ENCODE measurements around the gene LAMA3.
A peak's percentile ranks its signal among the peaks of the same experiment; 100 is the strongest.

LAMA3 gene

GRCh38 chr18:23826850-23827620 lies 137.8 kb downstream of the LAMA3 start:
- no peak for DNase-seq

- DNase-seq = no peak
These were observed 138.4 kb downstream of the LAMA3 start for GRCh38 chr18:23827681-23828080.

GRCh38 chr18:23828426-23828825 lies 139.2 kb downstream of the LAMA3 start:
- DNase-seq = peak; percentile 45

- no peak for DNase-seq
These were observed 143.7 kb downstream of the LAMA3 start for GRCh38 chr18:23832911-23833310.

- peak; percentile 15 for DNase-seq
These were observed 144.5 kb downstream of the LAMA3 start for GRCh38 chr18:23833714-23834113.

- no peak for DNase-seq
These were observed 145.8 kb downstream of the LAMA3 start for GRCh38 chr18:23835091-23835490.

- no peak for DNase-seq
These were observed 146.3 kb downstream of the LAMA3 start for GRCh38 chr18:23835506-23835905.

- no peak for DNase-seq
These were observed 148.3 kb downstream of the LAMA3 start for GRCh38 chr18:23837591-23837990.

GRCh38 chr18:23838233-23838632 lies 149.0 kb downstream of the LAMA3 start:
- DNase-seq = no peak

- no peak for DNase-seq
These were observed 149.6 kb downstream of the LAMA3 start for GRCh38 chr18:23838801-23839366.

GRCh38 chr18:23842305-23842704 lies 153.1 kb downstream of the LAMA3 start:
- no peak for DNase-seq

- DNase-seq = no peak
These were observed 155.9 kb downstream of the LAMA3 start for GRCh38 chr18:23844991-23845680.

GRCh38 chr18:23845988-23846630 lies 156.9 kb downstream of the LAMA3 start:
- DNase-seq = no peak

- DNase-seq = no peak
These were observed 158.2 kb downstream of the LAMA3 start for GRCh38 chr18:23847321-23847986.

GRCh38 chr18:23849141-23849540 lies 159.9 kb downstream of the LAMA3 start:
- DNase-seq = no peak

- DNase-seq = no peak
These were observed 161.0 kb downstream of the LAMA3 start for GRCh38 chr18:23850215-23850614.

- DNase-seq = no peak
These were observed 162.3 kb downstream of the LAMA3 start for GRCh38 chr18:23851470-23852002.

GRCh38 chr18:23852236-23853045 lies 163.2 kb downstream of the LAMA3 start:
- DNase-seq = no peak

- DNase-seq = no peak
These were observed 164.4 kb downstream of the LAMA3 start for GRCh38 chr18:23853448-23854195.

- peak; percentile 16 for DNase-seq
These were observed 166.5 kb downstream of the LAMA3 start for GRCh38 chr18:23855721-23856120.

All from RPMI8226 (cell line).